HG03060 (cell line): ENCODE results near the gene DPF3.

Experiments used
- ATAC-seq: cut with Tn5 transposase; IDR thresholded peaks from one replicate; pipeline ENCODE4 v1.9.1; 2021; ENCODE audit warnings: low read depth, moderate number of reproducible peaks; ENCODE audit not compliant: unreplicated experiment

DPF3 gene

GRCh38 chr14:72893636-72894322, at the start of gene DPF3:
TSS of gene DPF3 (minus strand) at chr14:72894101. CDS start at chr14:72894088, 13 bp downstream.
- peak; percentile 96 for ATAC-seq

- ATAC-seq, result no peak
Observed at GRCh38 chr14:72942934-72943333, 49.0 kb upstream of the DPF3 start.

GRCh38 chr14:72941286-72941985, 47.5 kb upstream of the DPF3 start:
- ATAC-seq, result no peak

GRCh38 chr14:72939630-72940029, 45.7 kb upstream of the DPF3 start:
- ATAC-seq, result no peak

GRCh38 chr14:72932893-72933292, 39.0 kb upstream of the DPF3 start:
- no peak for ATAC-seq

GRCh38 chr14:72929316-72930080, 35.6 kb upstream of the DPF3 start:
- no peak for ATAC-seq

- ATAC-seq, result no peak
Observed at GRCh38 chr14:72928872-72929271, 35.0 kb upstream of the DPF3 start.

GRCh38 chr14:72926292-72927028, 32.6 kb upstream of the DPF3 start, which contains the start of gene DCAF4:
TSS of gene DCAF4 (plus strand) at chr14:72926464. CDS start at chr14:72937979, 11,515 bp downstream.
- peak; percentile 90 for ATAC-seq

GRCh38 chr14:72925815-72926291, 32.0 kb upstream of the DPF3 start:
- ATAC-seq, result peak; percentile 8

- ATAC-seq, result no peak
Observed at GRCh38 chr14:72925171-72925759, 31.4 kb upstream of the DPF3 start.

GRCh38 chr14:72924337-72924736, 30.4 kb upstream of the DPF3 start:
- ATAC-seq, result no peak

GRCh38 chr14:72921396-72921795, 27.5 kb upstream of the DPF3 start:
- ATAC-seq, result no peak

- no peak for ATAC-seq
Observed at GRCh38 chr14:72920008-72920407, 26.1 kb upstream of the DPF3 start.

GRCh38 chr14:72917094-72917802, 23.3 kb upstream of the DPF3 start:
- no peak for ATAC-seq

- ATAC-seq, result no peak
Observed at GRCh38 chr14:72916174-72916573, 22.3 kb upstream of the DPF3 start.

GRCh38 chr14:72913809-72914208, 19.9 kb upstream of the DPF3 start:
- no peak for ATAC-seq

- no peak for ATAC-seq
Observed at GRCh38 chr14:72909163-72909562, 15.3 kb upstream of the DPF3 start.

GRCh38 chr14:72907886-72908285, 14.0 kb upstream of the DPF3 start:
- ATAC-seq, result no peak

- no peak for ATAC-seq
Observed at GRCh38 chr14:72906879-72907278, 13.0 kb upstream of the DPF3 start.
